Measurements from ENCODE around the gene NCKAP5L. TPM values are rescaled to one million over a fixed set of nuclear protein-coding genes. Genes with fewer than 3 reads are reported as not detected.
"Not testable (repeated sequence)": the region's sequence is repeated elsewhere in the genome, so short reads cannot be mapped to it uniquely, and the experiment has no call there.

Gene NCKAP5L
- total and polyA plus RNA-seq, 2 donors (not counting 1 experiment from before 2014, with no cell fraction given) = 3.9 to 14.2 TPM

DNA sequence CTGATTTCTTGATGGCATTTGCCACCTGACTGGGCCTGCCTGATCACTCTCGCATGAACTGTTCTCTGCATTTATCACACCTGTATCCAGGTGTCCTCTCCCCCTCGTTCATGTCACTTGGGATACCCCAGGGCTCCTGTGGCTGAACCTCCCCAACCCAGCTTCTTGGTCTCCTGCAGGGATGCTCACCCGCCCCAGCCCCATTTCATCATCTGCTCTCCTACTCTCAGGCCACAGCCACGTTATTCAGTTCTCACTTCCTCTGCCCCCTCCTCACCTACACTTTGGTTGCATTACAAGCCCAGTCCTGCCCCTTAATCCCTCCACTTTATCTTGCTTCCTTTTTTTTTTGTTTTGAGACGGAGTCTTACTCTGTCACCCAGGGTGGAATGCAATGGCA lies 51.4 kb downstream of the NCKAP5L start:
- no peaks in the 10 kb centered on the region for H3K36me3 ChIP-seq (ENCODE audit: control insufficient read depth, insufficient read depth, low read length)
- TF ChIP-seq, protein P1, sequence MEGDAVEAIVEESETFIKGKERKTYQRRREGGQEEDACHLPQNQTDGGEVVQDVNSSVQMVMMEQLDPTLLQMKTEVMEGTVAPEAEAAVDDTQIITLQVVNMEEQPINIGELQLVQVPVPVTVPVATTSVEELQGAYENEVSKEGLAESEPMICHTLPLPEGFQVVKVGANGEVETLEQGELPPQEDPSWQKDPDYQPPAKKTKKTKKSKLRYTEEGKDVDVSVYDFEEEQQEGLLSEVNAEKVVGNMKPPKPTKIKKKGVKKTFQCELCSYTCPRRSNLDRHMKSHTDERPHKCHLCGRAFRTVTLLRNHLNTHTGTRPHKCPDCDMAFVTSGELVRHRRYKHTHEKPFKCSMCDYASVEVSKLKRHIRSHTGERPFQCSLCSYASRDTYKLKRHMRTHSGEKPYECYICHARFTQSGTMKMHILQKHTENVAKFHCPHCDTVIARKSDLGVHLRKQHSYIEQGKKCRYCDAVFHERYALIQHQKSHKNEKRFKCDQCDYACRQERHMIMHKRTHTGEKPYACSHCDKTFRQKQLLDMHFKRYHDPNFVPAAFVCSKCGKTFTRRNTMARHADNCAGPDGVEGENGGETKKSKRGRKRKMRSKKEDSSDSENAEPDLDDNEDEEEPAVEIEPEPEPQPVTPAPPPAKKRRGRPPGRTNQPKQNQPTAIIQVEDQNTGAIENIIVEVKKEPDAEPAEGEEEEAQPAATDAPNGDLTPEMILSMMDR (conservative IDR thresholded peaks at IDR 0.05 in 1 of 2, IDR thresholded peaks at IDR 0.05 in 1 of 2; ENCODE audit: low read depth in 1 of 2, low read length in 2 of 2) = no peak
- no peak for TF ChIP-seq EZH2 (IDR thresholded peaks at IDR 0.05; ENCODE audit: low read length, missing control alignments)
- no peaks in the 10 kb centered on the region for H3K9me3 ChIP-seq (ENCODE audit: control insufficient read depth, insufficient read depth, low read depth, low read length)
- H4K20me1 ChIP-seq (ENCODE audit: control insufficient read depth, extremely low read depth, insufficient read depth, low read length) = no peaks in the 10 kb centered on the region
- H3K27me3 ChIP-seq (ENCODE audit: control insufficient read depth, insufficient read depth, low read length) = peaks cover 2% of the 10 kb centered on the region
- H3K9ac ChIP-seq (ENCODE audit: insufficient read depth, low read length) = no peak overlapping the region
- no peaks in the 10 kb centered on the region for H3K79me2 ChIP-seq (ENCODE audit: control insufficient read depth, insufficient read depth, low read length)
- H3K4me1 ChIP-seq (ENCODE audit: control insufficient read depth, extremely low read depth, insufficient read depth, low read length) = no peaks in the 10 kb centered on the region
- H3K4me2 ChIP-seq (ENCODE audit: extremely low read depth, insufficient read depth, low read length) = no peak overlapping the region
- H3K4me3 ChIP-seq (replicated peaks in 1 of 4; ENCODE audit: control extremely low read depth in 1 of 4, insufficient read depth in 1 of 4, low read depth in 3 of 4, low read length in 4 of 4) = no peak overlapping the region
- no peak overlapping the region for H3K27ac ChIP-seq (ENCODE audit: insufficient read depth, low read length)
- no peak overlapping the region for H2AFZ ChIP-seq (ENCODE audit: low read length)
- DNase-seq (ENCODE audit: low read depth in 2 of 2) = no peak

DNA sequence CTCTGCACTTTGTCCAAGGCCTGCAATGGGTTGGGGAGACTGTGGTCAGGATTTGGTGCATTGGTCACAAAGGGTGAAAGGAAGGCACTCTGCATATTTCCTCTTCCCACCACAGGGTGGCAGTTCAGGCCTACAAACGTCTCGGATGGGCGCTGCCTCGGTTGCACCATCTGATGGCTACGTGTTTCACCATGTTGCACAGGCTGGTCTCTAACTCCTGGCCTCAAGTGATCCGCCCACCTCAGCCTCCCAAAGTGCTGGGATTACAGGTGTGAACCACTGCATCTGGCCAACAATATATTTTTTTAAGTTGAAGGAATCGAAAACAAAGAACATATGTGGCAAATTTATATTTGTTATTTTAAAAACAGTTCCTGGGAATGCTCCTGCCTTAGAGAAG lies 51.8 kb downstream of the NCKAP5L start:
- peak; percentile 64 to 87 for DNase-seq (ENCODE audit: low read depth in 2 of 2)
- H3K27me3 ChIP-seq (ENCODE audit: control insufficient read depth, insufficient read depth, low read length) = peaks cover 2% of the 10 kb centered on the region
- no peak overlapping the region for H3K4me3 ChIP-seq (replicated peaks in 1 of 4; ENCODE audit: control extremely low read depth in 1 of 4, insufficient read depth in 1 of 4, low read depth in 3 of 4, low read length in 4 of 4)
- H3K27ac ChIP-seq (ENCODE audit: insufficient read depth, low read length) = no peak overlapping the region
- TF ChIP-seq EZH2 (IDR thresholded peaks at IDR 0.05; ENCODE audit: low read length, missing control alignments) = no peak
- TF ChIP-seq, protein P1 (conservative IDR thresholded peaks at IDR 0.05 in 1 of 2, IDR thresholded peaks at IDR 0.05 in 1 of 2; ENCODE audit: low read depth in 1 of 2, low read length in 2 of 2) = peak; percentile 81 to 86
- no peaks in the 10 kb centered on the region for H3K4me1 ChIP-seq (ENCODE audit: control insufficient read depth, extremely low read depth, insufficient read depth, low read length)
- no peak overlapping the region for H2AFZ ChIP-seq (ENCODE audit: low read length)
- no peaks in the 10 kb centered on the region for H3K9me3 ChIP-seq (ENCODE audit: control insufficient read depth, insufficient read depth, low read depth, low read length)
- H3K4me2 ChIP-seq (ENCODE audit: extremely low read depth, insufficient read depth, low read length) = no peak overlapping the region
- no peak overlapping the region for H3K9ac ChIP-seq (ENCODE audit: insufficient read depth, low read length)
- no peaks in the 10 kb centered on the region for H4K20me1 ChIP-seq (ENCODE audit: control insufficient read depth, extremely low read depth, insufficient read depth, low read length)
- no peaks in the 10 kb centered on the region for H3K36me3 ChIP-seq (ENCODE audit: control insufficient read depth, insufficient read depth, low read length)
- H3K79me2 ChIP-seq (ENCODE audit: control insufficient read depth, insufficient read depth, low read length) = no peaks in the 10 kb centered on the region

DNA sequence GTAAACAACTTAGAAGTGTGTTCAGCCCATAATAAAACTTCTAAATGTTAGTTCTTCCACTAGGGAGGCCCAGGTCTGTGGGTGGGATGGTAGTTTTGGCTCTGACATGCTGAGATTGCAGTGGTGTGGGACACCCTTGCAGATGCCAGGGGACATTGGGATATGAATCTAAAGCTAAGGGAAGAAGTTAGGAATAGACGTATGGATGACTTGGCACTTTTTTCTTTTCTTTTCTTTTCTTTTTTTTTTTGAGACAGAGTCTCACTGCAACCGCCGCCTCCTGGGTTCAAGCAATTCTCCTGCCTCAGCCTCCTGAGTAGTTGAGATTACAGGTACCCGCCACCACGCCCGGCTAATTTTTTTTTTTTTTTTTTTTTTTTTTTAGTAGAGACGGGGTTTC lies 55.1 kb downstream of the NCKAP5L start:
- H3K4me2 ChIP-seq (ENCODE audit: extremely low read depth, insufficient read depth, low read length); H3K27ac ChIP-seq (ENCODE audit: insufficient read depth, low read length); DNase-seq (ENCODE audit: low read depth in 2 of 2); H3K9ac ChIP-seq (ENCODE audit: insufficient read depth, low read length); H3K4me1 ChIP-seq (ENCODE audit: control insufficient read depth, extremely low read depth, insufficient read depth, low read length); H3K79me2 ChIP-seq (ENCODE audit: control insufficient read depth, insufficient read depth, low read length); H4K20me1 ChIP-seq (ENCODE audit: control insufficient read depth, extremely low read depth, insufficient read depth, low read length); H2AFZ ChIP-seq (ENCODE audit: low read length); H3K27me3 ChIP-seq (ENCODE audit: control insufficient read depth, insufficient read depth, low read length); H3K4me3 ChIP-seq (replicated peaks in 1 of 4; ENCODE audit: control extremely low read depth in 1 of 4, insufficient read depth in 1 of 4, low read depth in 3 of 4, low read length in 4 of 4); H3K9me3 ChIP-seq (ENCODE audit: control insufficient read depth, insufficient read depth, low read depth, low read length); H3K36me3 ChIP-seq (ENCODE audit: control insufficient read depth, insufficient read depth, low read length): not testable (repeated sequence)

Data from fibroblast of lung (primary cell).